ENCODE results near the gene CABLES1.

- TF ChIP-seq CTCF (IDR thresholded peaks at IDR 0.05; ENCODE audit: low read length) (no peak), EZH2 (IDR thresholded peaks at IDR 0.05; ENCODE audit: borderline replicate concordance, low read length) (no peak)
Observed at GRCh38 chr18:23265682-23266399, 130.6 kb downstream of the CABLES1 start.

All from OCI-LY1 (cell line).